GM19035 (cell line): ENCODE data around the gene CYP39A1.

Experiments used
- ATAC-seq: cut with Tn5 transposase; IDR thresholded peaks from one replicate; pipeline ENCODE4 v1.9.1; 2021; ENCODE audit not compliant: unreplicated experiment

CYP39A1 gene

DNA sequence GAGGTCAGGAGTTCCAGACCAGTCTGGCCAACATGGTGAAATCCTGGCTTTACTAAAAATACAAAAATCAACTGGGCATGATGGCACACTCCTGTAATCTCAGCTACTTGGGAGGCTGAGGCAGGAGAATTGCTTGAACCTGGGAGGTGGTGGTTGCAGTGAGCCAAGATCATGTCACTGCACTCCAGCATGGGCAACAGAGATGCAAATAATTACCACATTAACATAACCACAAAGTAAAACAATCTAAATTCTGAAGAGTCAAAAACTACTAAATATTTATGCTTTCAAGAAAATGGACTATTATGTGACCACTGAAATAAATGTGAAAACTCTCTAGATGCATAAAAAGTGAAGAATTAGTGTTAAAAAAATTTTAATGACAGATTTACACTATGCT is 59.9 kb downstream of the CYP39A1 start:
- ATAC-seq: no peak

DNA sequence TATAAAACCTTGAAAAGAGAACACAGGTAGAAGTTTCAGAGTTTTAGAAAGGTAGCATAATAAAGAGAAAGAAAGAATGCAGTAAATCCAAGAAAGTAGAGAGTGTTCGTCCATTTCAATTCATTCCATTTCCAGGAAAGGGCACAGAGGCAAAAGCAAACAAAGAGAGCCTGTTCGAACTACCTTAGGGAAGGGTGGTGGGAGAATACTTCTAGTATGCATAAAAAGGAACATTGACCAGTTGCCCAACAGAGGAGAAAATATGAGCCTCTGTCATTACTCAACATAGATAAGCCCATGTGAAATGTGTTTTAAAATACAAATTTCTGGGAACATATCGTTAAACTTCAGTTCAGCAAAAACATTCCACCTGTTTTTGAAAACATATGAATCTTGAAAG is 60.6 kb downstream of the CYP39A1 start:
- no peak for ATAC-seq

GRCh38 chr6:46590765-46591164 is 61.9 kb downstream of the CYP39A1 start:
- ATAC-seq: no peak

DNA sequence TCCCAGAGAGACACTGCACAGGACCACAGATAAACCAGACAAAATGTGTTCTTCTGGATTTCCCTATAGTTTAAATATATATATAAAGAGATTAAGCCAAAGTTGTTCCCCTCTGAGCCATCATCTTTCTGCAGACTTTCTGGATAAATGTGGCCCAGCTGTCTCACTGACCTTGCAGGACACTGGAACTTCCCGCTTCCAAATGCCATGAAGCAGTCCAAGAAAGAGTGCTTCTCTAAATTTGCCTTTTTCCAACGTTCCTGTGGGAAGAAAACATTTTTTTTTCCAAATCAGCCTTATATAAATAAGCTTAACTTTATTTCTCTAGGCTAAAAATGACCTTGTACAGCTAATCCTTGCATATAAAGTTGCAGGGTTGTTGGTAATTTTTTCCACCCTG is 65.7 kb downstream of the CYP39A1 start:
- no peak for ATAC-seq

- ATAC-seq: no peak
Observed at GRCh38 chr6:46584586-46584985, 68.0 kb downstream of the CYP39A1 start.

GRCh38 chr6:46583721-46584120 is 68.9 kb downstream of the CYP39A1 start:
- no peak for ATAC-seq

DNA sequence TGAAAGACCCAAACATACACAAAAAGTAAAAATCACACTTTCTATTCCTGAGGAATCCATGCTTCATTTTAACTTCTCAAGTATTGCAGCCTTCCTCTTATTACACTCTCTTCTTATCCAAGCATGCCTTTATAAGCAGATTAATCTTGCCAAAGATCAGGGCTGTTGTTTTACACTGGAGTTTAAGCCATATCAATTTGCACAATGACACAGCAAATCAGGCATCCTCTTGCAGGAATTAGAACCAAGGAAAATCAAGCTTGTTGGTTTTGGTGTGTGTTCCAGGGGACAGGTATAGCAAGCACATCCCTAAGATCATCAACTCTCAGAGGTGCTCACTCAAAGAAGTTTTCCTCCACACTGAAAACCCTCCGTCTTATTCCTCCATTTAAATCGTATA is 69.5 kb downstream of the CYP39A1 start:
- ATAC-seq: no peak

DNA sequence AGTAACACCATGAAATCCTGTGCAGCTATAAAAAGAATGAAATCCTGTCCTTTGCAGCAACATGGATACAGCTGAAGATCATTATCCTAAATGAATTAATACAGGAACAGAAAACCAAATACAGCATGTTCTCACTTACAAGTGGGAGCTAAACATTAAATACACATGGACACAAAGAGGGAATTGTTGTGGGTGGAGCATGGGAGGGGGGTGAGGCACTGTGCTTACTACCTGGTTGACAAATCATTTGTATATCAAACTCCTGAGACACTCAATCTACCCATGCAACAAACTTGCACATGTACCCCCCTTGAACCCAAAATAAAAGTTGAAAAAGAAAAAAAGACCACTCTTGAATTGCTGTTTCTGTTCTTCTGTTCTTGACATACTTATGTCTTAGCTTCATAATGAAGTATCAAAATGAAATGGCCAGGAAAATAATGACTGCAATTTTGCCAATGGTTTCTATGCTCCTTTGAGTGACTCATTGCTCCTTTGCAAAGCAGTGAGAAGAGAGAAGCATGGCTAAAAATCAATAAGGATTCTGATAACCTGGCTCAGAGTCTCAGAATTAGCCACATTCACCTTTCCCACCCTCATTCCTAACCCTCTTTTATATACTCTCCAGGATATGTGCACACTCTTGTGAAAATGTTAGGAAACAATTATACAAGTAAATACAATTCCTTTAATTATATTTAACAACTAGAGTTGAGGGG is 71.0 kb downstream of the CYP39A1 start:
- no peak for ATAC-seq

GRCh38 chr6:46575530-46575929 is 77.1 kb downstream of the CYP39A1 start:
- no peak for ATAC-seq

- ATAC-seq: no peak
Observed at GRCh38 chr6:46573140-46573539, 79.5 kb downstream of the CYP39A1 start.

GRCh38 chr6:46565531-46565930 is 87.1 kb downstream of the CYP39A1 start:
- ATAC-seq: no peak

DNA sequence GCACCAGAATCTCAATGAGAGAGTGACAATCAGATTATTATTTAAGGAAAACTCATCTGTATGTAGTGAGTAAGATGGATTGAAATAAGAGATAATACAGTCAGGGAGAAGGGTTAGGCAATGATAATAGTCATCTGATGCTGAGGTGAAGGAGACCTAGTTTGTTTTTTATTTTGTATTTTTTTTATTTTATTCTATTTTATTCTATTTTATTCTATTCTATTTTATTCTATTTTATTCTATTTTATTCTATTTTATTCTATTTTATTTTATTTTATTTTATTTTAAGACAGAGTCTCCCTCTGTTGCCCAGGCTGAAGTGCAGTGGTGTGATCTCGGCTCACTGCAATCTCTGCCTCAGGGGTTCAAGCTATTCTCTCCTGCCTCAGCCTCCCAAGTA is 88.7 kb downstream of the CYP39A1 start:
- ATAC-seq: no peak

- no peak for ATAC-seq
Observed at GRCh38 chr6:46556053-46556452, 96.6 kb downstream of the CYP39A1 start.

DNA sequence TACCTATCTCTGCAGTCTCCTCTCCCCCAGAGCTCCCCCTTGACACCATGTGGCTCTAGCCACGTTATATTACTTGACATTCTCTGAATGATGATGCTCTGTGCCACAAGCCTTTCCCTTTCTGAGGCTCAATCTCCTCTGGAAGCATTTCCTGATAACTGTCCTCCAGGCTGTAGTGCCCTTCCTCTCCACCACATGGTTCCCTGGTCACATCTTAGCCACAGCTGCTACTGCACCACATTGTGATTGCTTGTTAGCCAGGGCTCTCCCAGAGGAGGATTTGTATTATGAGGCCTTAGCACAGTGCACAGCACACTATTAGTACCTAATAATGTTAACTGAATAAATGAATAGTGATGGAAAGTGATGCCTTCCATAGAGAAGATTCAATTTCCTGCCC is 97.5 kb downstream of the CYP39A1 start:
- no peak for ATAC-seq

DNA sequence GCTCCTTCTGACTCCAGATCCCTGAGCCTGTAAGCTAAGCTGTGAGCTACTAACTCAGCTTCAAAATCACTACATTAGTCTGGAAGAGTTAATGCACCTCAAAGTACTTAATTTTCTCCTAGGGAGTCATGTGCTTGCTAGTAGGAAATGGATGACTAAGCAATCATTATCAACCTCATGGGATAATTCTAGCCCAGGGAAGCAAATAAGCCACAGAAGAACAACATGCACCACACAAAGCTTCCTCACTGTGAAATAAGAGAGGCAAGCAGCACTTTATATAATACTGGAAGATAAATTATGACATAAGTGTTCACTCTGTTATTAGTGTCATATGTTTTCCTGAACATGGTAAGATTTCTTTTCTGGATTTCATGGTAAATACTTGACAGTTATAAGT is 103.5 kb downstream of the CYP39A1 start:
- no peak for ATAC-seq

DNA sequence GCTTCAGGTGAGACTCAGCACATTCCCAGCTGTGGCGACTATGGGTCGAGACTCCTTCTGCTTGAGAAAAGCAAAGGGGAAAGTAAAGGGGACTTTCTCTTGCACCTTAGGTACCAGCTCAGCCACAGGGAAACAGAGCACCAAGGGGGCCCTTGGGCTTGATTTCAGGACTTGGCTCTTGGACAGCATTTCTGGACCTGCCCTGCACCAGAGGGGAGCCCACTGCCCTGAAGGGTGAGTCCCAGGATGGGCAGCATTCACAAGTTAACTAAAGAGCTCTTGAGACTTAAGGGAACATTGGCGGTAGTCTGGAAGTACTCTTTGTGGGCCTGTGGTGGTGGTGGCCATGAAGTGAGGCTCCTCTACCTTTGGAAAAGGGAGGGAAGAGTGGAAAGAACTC is 111.1 kb downstream of the CYP39A1 start:
- ATAC-seq: no peak

DNA sequence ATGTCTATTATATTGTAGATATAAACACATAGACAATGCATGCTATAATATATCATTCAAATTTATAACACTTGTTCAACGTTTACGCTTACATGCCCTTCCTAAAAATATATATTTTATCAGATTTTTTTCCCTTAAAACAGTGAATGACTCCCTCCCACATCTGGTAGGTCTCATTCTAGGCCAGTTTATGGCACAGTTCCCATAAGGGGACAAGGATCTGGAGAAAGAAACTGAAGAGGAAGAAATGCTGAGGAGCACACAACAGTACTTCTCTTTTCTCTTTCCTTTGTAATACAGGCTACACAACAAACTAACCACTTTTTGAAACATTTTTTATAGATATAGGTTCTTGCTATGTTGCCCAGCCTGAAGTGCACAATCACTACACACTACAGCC is 112.8 kb downstream of the CYP39A1 start:
- no peak for ATAC-seq

- no peak for ATAC-seq
Observed at GRCh38 chr6:46538800-46539480, 113.7 kb downstream of the CYP39A1 start.

GRCh38 chr6:46530896-46531295 is 121.7 kb downstream of the CYP39A1 start:
- ATAC-seq: no peak

GRCh38 chr6:46528961-46529750 is 123.5 kb downstream of the CYP39A1 start:
- ATAC-seq: no peak

GRCh38 chr6:46526607-46527006 is 126.0 kb downstream of the CYP39A1 start:
- ATAC-seq: no peak

GRCh38 chr6:46525583-46525982 is 127.0 kb downstream of the CYP39A1 start:
- no peak for ATAC-seq
